Hepatocyte (in vitro differentiated cells): ENCODE measurements around the gene ZNF263. TPM values are rescaled to one million over a fixed set of nuclear protein-coding genes. Genes with fewer than 3 reads are reported as not detected.

Experiments used
- DNase-seq: peaks from one replicate; pipeline ENCODE4 v3.0.0-alpha.2; 2016; ENCODE audit warnings: low spot score
- H2AFZ ChIP-seq: fragments of 200-600 bp; sonication (generic); 2 replicates; pipeline ENCODE4 v1.6.0; 2016; ENCODE audit warnings: antibody characterized with exemption, mild to moderate bottlenecking
- H3K27ac ChIP-seq: fragments of 200-600 bp; sonication (generic); 2 replicates; pipeline ENCODE4 v1.5.1; 2016; ENCODE audit warnings: mild to moderate bottlenecking
- H3K27me3 ChIP-seq: fragments of 200-600 bp; sonication (generic); 2 replicates; pipeline ENCODE4 v1.6.1; 2016
- H3K36me3 ChIP-seq: fragments of 200-600 bp; sonication (generic); replicated peaks from 2 replicates; pipeline ENCODE4 v1.5.1; 2016; ENCODE audit warnings: low read depth; ENCODE audit not compliant: insufficient read depth
- H3K4me1 ChIP-seq: fragments of 200-600 bp; sonication (generic); 2 replicates; pipeline ENCODE4 v1.5.1; 2016; ENCODE audit warnings: mild to moderate bottlenecking, moderate library complexity; ENCODE audit not compliant: insufficient read depth
- H3K4me2 ChIP-seq: fragments of 200-600 bp; sonication (generic); 2 replicates; pipeline ENCODE4 v1.6.0; 2016
- H3K4me3 ChIP-seq: fragments of 200-600 bp; sonication (generic); 2 replicates; pipeline ENCODE4 v1.5.1; 2016; ENCODE audit warnings: mild to moderate bottlenecking
- H3K79me2 ChIP-seq: fragments of 200-600 bp; sonication (generic); 2 replicates; pipeline ENCODE4 v1.6.0; 2017; ENCODE audit warnings: mild to moderate bottlenecking
- H3K9me2 ChIP-seq: fragments of 200-600 bp; sonication (generic); replicated peaks from 2 replicates; pipeline ENCODE4 v1.6.0; 2017; ENCODE audit warnings: mild to moderate bottlenecking; ENCODE audit not compliant: insufficient read depth
- H3K9me3 ChIP-seq: fragments of 200-600 bp; sonication (generic); 2 replicates; pipeline ENCODE4 v1.5.1; 2016; ENCODE audit warnings: low read depth, mild to moderate bottlenecking
- H4K20me1 ChIP-seq: fragments of 200-600 bp; sonication (generic); 2 replicates; pipeline ENCODE4 v1.6.0; 2016; ENCODE audit warnings: mild to moderate bottlenecking; ENCODE audit not compliant: insufficient read depth, poor library complexity, severe bottlenecking
- CTCF ChIP-seq: fragments of 200-600 bp; sonication (generic); IDR thresholded peaks from 2 replicates; pipeline ENCODE4 v1.5.1; 2016; ENCODE audit warnings: antibody characterized with exemption, mild to moderate bottlenecking; ENCODE audit not compliant: poor library complexity
- EZH2 ChIP-seq: fragments of 200-600 bp; sonication (generic); IDR thresholded peaks from 2 replicates; pipeline ENCODE4 v1.6.1; 2016; ENCODE audit warnings: antibody characterized with exemption, mild to moderate bottlenecking, borderline replicate concordance
- EZH2phosphoT487 ChIP-seq: fragments of 200-600 bp; sonication (generic); IDR thresholded peaks from one replicate; pipeline ENCODE4 v1.6.1; 2018; ENCODE audit warnings: antibody characterized with exemption, mild to moderate bottlenecking, low read depth, moderate library complexity; ENCODE audit not compliant: unreplicated experiment, severe bottlenecking
- WGBS: methylation state at CpG from one replicate; pipeline ENCODE4 v1.1.6; 2016; ENCODE audit warnings: low lambda C conversion rate; ENCODE audit errors: missing lambda C conversion rate; 5-methylcytosine and 5-hydroxymethylcytosine counted together
- polyA plus RNA-seq: library from polyadenylated mRNA; unstranded; fragments of >200 nt; fragmentation: Nextera tagmentation; extraction: Ambion mirVana; gene quantifications from 2 replicates; pipeline ENCODE4 v1.2.1, GENCODE V29; 2016
- total RNA-seq: library from RNA; depleted of rRNA; stranded (reverse); fragments of >200 nt; gene quantifications from 2 replicates; pipeline ENCODE4 v1.2.3, GENCODE V29; 2014

ZNF263 gene
- total and polyA plus RNA-seq, 2 experiments from 2014 or later, result 33.2 to 47.5 TPM

GRCh38 chr16:3292604-3293003, 9.3 kb downstream of the ZNF263 start:
- H4K20me1 ChIP-seq, result no peaks in the 10 kb centered on the region
- no peak overlapping the region for H3K4me3 ChIP-seq
- peaks cover 34% of the 10 kb centered on the region for H3K79me2 ChIP-seq
- no peaks in the 10 kb centered on the region for H3K4me1 ChIP-seq
- H3K36me3 ChIP-seq, result peaks cover 24% of the 10 kb centered on the region
- DNase-seq, result no peak
- H3K27ac ChIP-seq, result no peak overlapping the region
- no peaks in the 10 kb centered on the region for H3K9me2 ChIP-seq
- TF ChIP-seq CTCF (no peak), EZH2phosphoT487 (no peak), EZH2 (no peak)
- H2AFZ ChIP-seq, result no peak overlapping the region
- H3K4me2 ChIP-seq, result no peak overlapping the region
- peaks cover 56% of the 10 kb centered on the region for H3K9me3 ChIP-seq
- H3K27me3 ChIP-seq, result no peaks in the 10 kb centered on the region
- WGBS, result 95% methylated on average over 3 of the region's 3 CpGs

- Histone ChIP-seq H3K27me3 (no peaks in the 10 kb centered on the region), H2AFZ (no peak overlapping the region), H3K4me1 (no peaks in the 10 kb centered on the region), H4K20me1 (no peaks in the 10 kb centered on the region), H3K4me2 (no peak overlapping the region), H3K27ac (no peak overlapping the region), H3K4me3 (no peak overlapping the region), H3K79me2 (peaks cover 14% of the 10 kb centered on the region), H3K9me3 (peaks cover 41% of the 10 kb centered on the region), H3K9me2 (no peaks in the 10 kb centered on the region), H3K36me3 (peaks cover 10% of the 10 kb centered on the region)
- over 99% methylated on average over 27 of the region's 45 CpGs for WGBS
- no peak for DNase-seq
- TF ChIP-seq CTCF, result no peak
- TF ChIP-seq EZH2, result no peak
- TF ChIP-seq EZH2phosphoT487, result no peak
These were observed 11.9 kb downstream of the ZNF263 start for GRCh38 chr16:3295209-3295608.

GRCh38 chr16:3295783-3296182, 12.5 kb downstream of the ZNF263 start:
- no peak for TF ChIP-seq EZH2
- no peak for TF ChIP-seq CTCF
- TF ChIP-seq EZH2phosphoT487, result no peak
- H3K27ac ChIP-seq, result no peak overlapping the region
- no peaks in the 10 kb centered on the region for H3K4me1 ChIP-seq
- peaks cover 40% of the 10 kb centered on the region for H3K9me3 ChIP-seq
- no peaks in the 10 kb centered on the region for H4K20me1 ChIP-seq
- no peak overlapping the region for H2AFZ ChIP-seq
- no peak for DNase-seq
- H3K9me2 ChIP-seq, result no peaks in the 10 kb centered on the region
- 97% methylated on average over 13 of the region's 13 CpGs for WGBS
- H3K4me2 ChIP-seq, result no peak overlapping the region
- peaks cover 8% of the 10 kb centered on the region for H3K79me2 ChIP-seq
- no peaks in the 10 kb centered on the region for H3K27me3 ChIP-seq
- H3K4me3 ChIP-seq, result no peak overlapping the region
- peaks cover 5% of the 10 kb centered on the region for H3K36me3 ChIP-seq

GRCh38 chr16:3304370-3304769, 21.1 kb downstream of the ZNF263 start:
- H4K20me1 ChIP-seq, result no peaks in the 10 kb centered on the region
- no peak for DNase-seq
- TF ChIP-seq EZH2 (no peak), EZH2phosphoT487 (no peak), CTCF (no peak)
- H3K79me2 ChIP-seq, result peaks cover 24% of the 10 kb centered on the region
- H3K27me3 ChIP-seq, result no peaks in the 10 kb centered on the region
- H3K9me2 ChIP-seq, result no peaks in the 10 kb centered on the region
- peaks cover 6% of the 10 kb centered on the region for H3K4me1 ChIP-seq
- peak overlapping the region; percentile 67 for H2AFZ ChIP-seq
- H3K36me3 ChIP-seq, result peaks cover 24% of the 10 kb centered on the region
- peak overlapping the region; percentile 99 for H3K4me2 ChIP-seq
- WGBS, result 83% methylated on average over 4 of the region's 4 CpGs
- H3K9me3 ChIP-seq, result peaks cover 65% of the 10 kb centered on the region
- peak overlapping the region; percentile 99 for H3K27ac ChIP-seq
- H3K4me3 ChIP-seq, result peak overlapping the region; percentile 60
